ENCODE measurements around the gene RNF26.

GRCh38 chr11:119373921-119374631 lies 39.7 kb downstream of the RNF26 start:
- TF ChIP-seq EZH2 (IDR thresholded peaks at IDR 0.05) (no peak), POLR2AphosphoS5 (IDR thresholded peaks at IDR 0.05; ENCODE audit: borderline replicate concordance, low read depth, low read length) (no peak)

Measured in SK-N-MC (cell line).